Prostate gland (tissue), 2 donors: ENCODE data around the gene TCHHL1. TPM values are rescaled to one million over a fixed set of nuclear protein-coding genes. Genes with fewer than 3 reads are reported as not detected.

ENCODE experiments used
- DNase-seq: peaks from one replicate; pipeline ENCODE4 v3.0.0-alpha.2; 2019; ENCODE audit warnings: low spot score
- H3K27ac ChIP-seq, 2 donors: fragments of 200-600 bp; sonication (generic); 2 replicates each; pipeline ENCODE4 v1.5.1; 2017 to 2019
- H3K27me3 ChIP-seq: fragments of 200-600 bp; sonication (generic); replicated peaks from 2 replicates; pipeline ENCODE4 v1.5.1; 2019; ENCODE audit not compliant: insufficient read depth
- H3K36me3 ChIP-seq, 2 donors: fragments of 200-600 bp; sonication (generic); 1 replicate in 1 of 2; 2 replicates in 1 of 2; pipeline versions ENCODE4 v1.5.1 to v1.8.1; 2017 to 2019
- H3K4me1 ChIP-seq: fragments of 200-600 bp; sonication (generic); replicated peaks from 2 replicates; pipeline ENCODE4 v1.5.1; 2019
- H3K4me3 ChIP-seq, 2 donors: fragments of 200-600 bp; sonication (generic); 2 replicates each; pipeline ENCODE4 v1.5.1; 2017 to 2019
- H3K9me3 ChIP-seq: fragments of 200-600 bp; sonication (generic); 2 replicates; pipeline ENCODE4 v1.5.1; 2017
- POLR2A ChIP-seq: fragments of 450-650 bp; IDR thresholded peaks from one replicate; pipeline ENCODE4 v1.6.1; 2016; ENCODE audit warnings: antibody characterized with exemption, mild to moderate bottlenecking
- POLR2AphosphoS5 ChIP-seq: sonication (generic); formaldehyde crosslinking; IDR thresholded peaks from one replicate; pipeline ENCODE4 v1.6.1; 2017; ENCODE audit warnings: antibody characterized with exemption
- WGBS: methylation state at CpG from one replicate; pipeline ENCODE4 v1.1.5; 2018; 5-methylcytosine and 5-hydroxymethylcytosine counted together
- intact Hi-C: fragments of 100-400 bp; cut with DNase I; formaldehyde crosslinking; loops from one replicate; pipeline ENCODE4 v1.14.2; 2022
- total RNA-seq, 2 donors: library from RNA; depleted of rRNA; stranded (reverse); fragments of >200 nt; gene quantifications; one replicate each; pipeline ENCODE4 v1.1.0, GENCODE V29; 2016
- TF ChIP-seq, protein P1 (sequence below), 4 experiments: fragments of 200-600 bp in 2 of 4; fragments of 450-650 bp in 2 of 4; sonication (generic) in 2 of 4; IDR thresholded peaks; 1 replicate in 3 of 4; 2 replicates in 1 of 4; pipeline ENCODE4 v1.5.1; 2016 to 2019; ENCODE audit warnings: antibody characterized with exemption in 4 of 4, mild to moderate bottlenecking in 2 of 4, moderate library complexity in 2 of 4

TCHHL1 gene
- total RNA-seq, 2 donors from 2014 or later = not detected

DNA sequence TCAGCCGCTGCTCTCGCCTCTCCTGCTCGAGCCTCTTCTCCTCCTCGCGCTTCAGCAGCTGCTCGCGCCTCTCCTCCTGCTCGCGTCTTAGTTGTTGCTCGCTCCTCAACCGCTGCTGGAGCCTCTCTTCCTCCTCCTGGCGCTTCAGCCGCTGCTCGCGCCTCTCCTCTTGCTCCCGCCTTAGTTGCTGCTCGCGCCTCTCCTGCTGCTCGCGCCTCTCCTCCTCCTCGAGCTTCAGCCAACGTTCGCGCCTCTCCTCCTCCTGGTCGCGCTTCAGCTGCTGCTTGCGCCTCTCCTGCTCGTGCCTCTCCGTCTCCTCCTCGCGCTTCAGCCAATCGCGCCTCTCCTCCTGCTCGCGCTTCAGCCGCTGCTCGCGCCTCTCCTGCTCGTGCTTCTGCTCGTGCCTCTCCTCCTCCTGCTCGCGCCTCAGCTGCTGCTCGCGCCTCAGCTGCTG is 22.7 kb upstream of the TCHHL1 start:
- no peaks in the 10 kb centered on the region for H3K9me3 ChIP-seq
- no peak overlapping the region for H3K27ac ChIP-seq
- intact Hi-C loops = no loop called here
- H3K36me3 ChIP-seq = no peaks in the 10 kb centered on the region
- H3K27me3 ChIP-seq = no peaks in the 10 kb centered on the region
- H3K4me1 ChIP-seq = peaks cover 8% of the 10 kb centered on the region
- TF ChIP-seq, protein P1, sequence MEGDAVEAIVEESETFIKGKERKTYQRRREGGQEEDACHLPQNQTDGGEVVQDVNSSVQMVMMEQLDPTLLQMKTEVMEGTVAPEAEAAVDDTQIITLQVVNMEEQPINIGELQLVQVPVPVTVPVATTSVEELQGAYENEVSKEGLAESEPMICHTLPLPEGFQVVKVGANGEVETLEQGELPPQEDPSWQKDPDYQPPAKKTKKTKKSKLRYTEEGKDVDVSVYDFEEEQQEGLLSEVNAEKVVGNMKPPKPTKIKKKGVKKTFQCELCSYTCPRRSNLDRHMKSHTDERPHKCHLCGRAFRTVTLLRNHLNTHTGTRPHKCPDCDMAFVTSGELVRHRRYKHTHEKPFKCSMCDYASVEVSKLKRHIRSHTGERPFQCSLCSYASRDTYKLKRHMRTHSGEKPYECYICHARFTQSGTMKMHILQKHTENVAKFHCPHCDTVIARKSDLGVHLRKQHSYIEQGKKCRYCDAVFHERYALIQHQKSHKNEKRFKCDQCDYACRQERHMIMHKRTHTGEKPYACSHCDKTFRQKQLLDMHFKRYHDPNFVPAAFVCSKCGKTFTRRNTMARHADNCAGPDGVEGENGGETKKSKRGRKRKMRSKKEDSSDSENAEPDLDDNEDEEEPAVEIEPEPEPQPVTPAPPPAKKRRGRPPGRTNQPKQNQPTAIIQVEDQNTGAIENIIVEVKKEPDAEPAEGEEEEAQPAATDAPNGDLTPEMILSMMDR (IDR thresholded peaks at IDR 0.05) = no peak
- no peak for TF ChIP-seq POLR2A
- TF ChIP-seq POLR2AphosphoS5 = no peak
- under 1% methylated on average over 44 of the region's 44 CpGs for WGBS
- peak overlapping the region in 1 of 2 donors; percentile 30 for H3K4me3 ChIP-seq
- DNase-seq = no peak

DNA sequence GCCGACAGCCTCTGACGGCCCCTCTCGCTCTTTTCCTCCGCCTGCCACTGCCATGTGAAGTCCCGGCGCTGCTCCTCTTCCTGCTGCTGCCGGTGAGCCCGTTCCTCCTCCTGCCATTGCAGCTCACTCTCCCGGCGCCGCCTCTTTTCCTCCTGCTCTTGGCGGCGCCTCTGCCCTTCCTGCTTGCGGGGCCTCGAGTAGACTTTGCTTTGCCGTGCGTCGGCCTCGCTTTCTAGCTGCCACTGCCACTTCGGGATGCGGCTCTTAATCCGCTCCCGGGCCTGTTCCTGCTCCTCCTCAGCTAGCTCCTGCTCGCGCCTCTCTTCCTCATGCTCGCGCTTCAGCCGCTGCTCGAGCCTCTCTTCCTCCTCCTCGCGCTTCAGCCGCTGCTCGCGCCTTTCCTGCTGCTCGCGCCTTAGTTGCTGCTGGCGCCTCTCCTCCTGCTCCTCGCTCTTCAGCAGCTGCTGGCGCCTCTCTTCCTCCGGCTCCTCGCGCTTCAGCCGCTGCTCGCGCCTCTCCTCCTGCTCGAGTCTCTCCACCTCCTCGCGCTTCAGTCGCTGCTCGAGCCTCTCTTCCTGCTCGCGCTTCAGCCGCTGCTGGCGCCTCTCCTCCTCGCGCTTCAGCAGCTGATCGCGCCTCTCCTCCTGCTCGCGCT is 22.1 kb upstream of the TCHHL1 start:
- peaks cover 8% of the 10 kb centered on the region for H3K4me1 ChIP-seq
- no peaks in the 10 kb centered on the region for H3K9me3 ChIP-seq
- H3K4me3 ChIP-seq = peak overlapping the region; percentile 16 to 30
- TF ChIP-seq POLR2A (no peak), POLR2AphosphoS5 (no peak)
- TF ChIP-seq, protein P1 (IDR thresholded peaks at IDR 0.05) = no peak
- H3K27me3 ChIP-seq = no peaks in the 10 kb centered on the region
- WGBS = under 1% methylated on average over 60 of the region's 60 CpGs
- intact Hi-C loops = no loop called here
- H3K27ac ChIP-seq = no peak overlapping the region
- DNase-seq = no peak
- no peaks in the 10 kb centered on the region for H3K36me3 ChIP-seq

DNA sequence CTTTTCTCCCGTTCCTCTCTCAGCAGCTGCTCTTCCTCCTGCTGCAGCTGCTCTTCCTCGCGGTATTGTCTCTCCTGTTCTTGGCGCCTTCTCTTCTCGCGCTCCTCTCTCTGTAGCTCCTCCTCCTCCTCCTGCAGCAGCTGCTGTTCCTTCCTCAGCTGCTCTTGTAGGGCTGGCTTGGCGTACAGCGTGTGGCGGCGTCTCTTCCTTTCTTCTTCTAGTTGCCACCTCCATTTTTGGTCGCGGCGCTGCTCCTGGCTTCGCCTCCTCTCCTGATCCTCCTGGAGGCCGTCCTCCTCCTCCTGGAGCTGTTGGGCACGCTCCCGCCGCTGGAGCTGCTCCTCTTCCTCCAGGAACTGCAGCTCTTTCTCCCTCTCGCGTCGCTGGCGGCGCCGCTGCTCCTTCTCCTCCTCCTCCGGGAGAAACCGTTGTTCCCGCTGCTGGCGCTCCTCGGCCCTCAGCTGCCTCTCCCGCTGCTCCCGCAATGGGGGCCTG is 21.5 kb upstream of the TCHHL1 start:
- H3K27ac ChIP-seq = no peak overlapping the region
- TF ChIP-seq POLR2AphosphoS5 = no peak
- TF ChIP-seq POLR2A = no peak
- TF ChIP-seq, protein P1 (IDR thresholded peaks at IDR 0.05) = no peak
- peak overlapping the region; percentile 16 to 30 for H3K4me3 ChIP-seq
- H3K27me3 ChIP-seq = no peaks in the 10 kb centered on the region
- WGBS = 1% methylated on average over 31 of the region's 31 CpGs
- H3K4me1 ChIP-seq = peaks cover 8% of the 10 kb centered on the region
- H3K9me3 ChIP-seq = no peaks in the 10 kb centered on the region
- DNase-seq = peak; percentile 12
- intact Hi-C loops = no loop called here
- H3K36me3 ChIP-seq = no peaks in the 10 kb centered on the region

DNA sequence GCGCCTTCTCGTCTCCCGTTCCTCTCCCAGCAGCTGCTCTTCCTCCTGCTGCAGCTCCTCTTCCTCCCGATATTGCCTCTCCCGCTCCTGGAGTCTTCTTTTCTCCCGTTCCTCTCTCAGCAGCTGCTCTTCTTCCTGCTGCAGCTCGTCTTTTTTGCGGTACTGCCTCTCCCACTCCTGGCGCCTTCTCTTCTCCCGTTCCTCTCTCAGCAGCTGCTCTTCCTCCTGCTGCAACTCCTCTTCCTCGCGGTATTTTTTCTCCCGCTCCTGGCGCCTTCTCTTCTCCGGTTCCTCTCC is 21.1 kb upstream of the TCHHL1 start:
- WGBS = 6% methylated on average over 15 of the region's 15 CpGs
- peak overlapping the region; percentile 16 to 30 for H3K4me3 ChIP-seq
- TF ChIP-seq POLR2A (no peak), POLR2AphosphoS5 (no peak)
- TF ChIP-seq, protein P1 (IDR thresholded peaks at IDR 0.05) = no peak

More for the DNA sequence above, 21.1 kb upstream of the TCHHL1 start:
- Histone ChIP-seq H3K36me3 (no peaks in the 10 kb centered on the region), H3K4me1 (peaks cover 8% of the 10 kb centered on the region), H3K27me3 (no peaks in the 10 kb centered on the region), H3K9me3 (no peaks in the 10 kb centered on the region), H3K27ac (no peak overlapping the region)
- no peak for DNase-seq
- intact Hi-C loops = no loop called here
